Body of pancreas (tissue), 4 donors: Measurements from ENCODE around the gene EXOC2. TPM values are rescaled to one million over a fixed set of nuclear protein-coding genes. Genes with fewer than 3 reads are reported as not detected.
A peak's percentile ranks its signal among the peaks of the same experiment; 100 is the strongest.

Experiments used
- ATAC-seq: fragments of 150-250 bp; one replicate; pipeline ENCODE4 v1.9.1; 2016
- DNase-seq, 4 donors: peaks; one replicate each; pipeline ENCODE4 v3.0.0-alpha.2; 2019
- H3K27ac ChIP-seq, 4 donors: fragments of 200-600 bp; sonication (generic); 1 replicate in 3 of 4; 2 replicates in 1 of 4; pipeline versions ENCODE4 v1.5.1 to v1.6.1; 2016 to 2019; ENCODE audit warnings: mild to moderate bottlenecking in 1 of 4, mixed read lengths in 1 of 4, moderate library complexity in 1 of 4
- H3K27me3 ChIP-seq, 2 donors: fragments of 200-600 bp; sonication (generic); one replicate each; pipeline ENCODE4 v1.6.0; 2016; ENCODE audit warnings: mild to moderate bottlenecking in 1 of 2
- H3K36me3 ChIP-seq, 2 donors: fragments of 200-600 bp; sonication (generic); replicated peaks in 1 of 2; 2 replicates each; pipeline ENCODE4 v1.5.1; 2016; ENCODE audit warnings: low read depth in 2 of 2; ENCODE audit not compliant: insufficient read depth in 1 of 2
- H3K4me1 ChIP-seq: fragments of 200-600 bp; sonication (generic); one replicate; pipeline ENCODE4 v1.6.0; 2016
- H3K4me3 ChIP-seq, 2 donors: fragments of 200-600 bp; sonication (generic); 1 replicate in 1 of 2; 2 replicates in 1 of 2; pipeline ENCODE4 v1.5.1; 2016 to 2019
- H3K9me3 ChIP-seq, 3 donors: fragments of 200-600 bp; sonication (generic); 1 replicate in 2 of 3; 2 replicates in 1 of 3; pipeline ENCODE4 v1.5.1; 2016
- CTCF ChIP-seq, 7 experiments: fragments of 450-650 bp in 4 of 7; fragments of 200-600 bp in 3 of 7; sonication (generic) in 3 of 7; IDR thresholded peaks; one replicate each; pipeline ENCODE4 v1.5.1; 2016 to 2019; ENCODE audit warnings: antibody characterized with exemption in 7 of 7
- POLR2A ChIP-seq, 3 donors: fragments of 450-650 bp; IDR thresholded peaks; one replicate each; pipeline ENCODE4 v1.6.1; 2016; ENCODE audit warnings: antibody characterized with exemption in 3 of 3, mild to moderate bottlenecking in 2 of 3
- WGBS, 2 donors: methylation state at CpG; one replicate each; pipeline ENCODE4 v1.1.5; 2017; 5-methylcytosine and 5-hydroxymethylcytosine counted together
- intact Hi-C: fragments of 100-400 bp; cut with DNase I; formaldehyde crosslinking; loops from one replicate; pipeline ENCODE4 v1.15.1; 2023
- total RNA-seq, 2 donors: library from RNA; depleted of rRNA; stranded (reverse); fragments of >200 nt; gene quantifications; one replicate each; pipeline ENCODE4 v1.1.0, GENCODE V29; 2016

The EXOC2 gene
- total RNA-seq, 2 donors from 2014 or later, result 10.5 to 10.6 TPM

- DNase-seq, result no peak
- Histone ChIP-seq H3K4me3 (no peak overlapping the region), H3K9me3 (no peaks in the 10 kb centered on the region), H3K27me3 (no peaks in the 10 kb centered on the region), H3K4me1 (peaks cover 4% of the 10 kb centered on the region), H3K27ac (no peak overlapping the region), H3K36me3 (no peaks in the 10 kb centered on the region)
- TF ChIP-seq POLR2A (IDR thresholded peaks at IDR 0.05), result no peak
- TF ChIP-seq CTCF (IDR thresholded peaks at IDR 0.05), result no peak
- 70 to 83% methylated on average over 12 of the region's 12 CpGs for WGBS, 2 donors
- no peak for ATAC-seq
- intact Hi-C loops, result no loop called here
These were observed 727 bp upstream of the EXOC2 start for GRCh38 chr6:693723-694009.

GRCh38 chr6:692356-692851, 535 bp downstream of the EXOC2 start:
- peak overlapping the region; percentile 82 to 92 for H3K4me3 ChIP-seq
- intact Hi-C loops, result no loop called here
- WGBS, 2 donors, result 0 to 1% methylated on average over 5 to 34 of the region's 45 CpGs
- no peaks in the 10 kb centered on the region for H3K27me3 ChIP-seq
- TF ChIP-seq CTCF (IDR thresholded peaks at IDR 0.05) (no peak), POLR2A (IDR thresholded peaks at IDR 0.05) (no peak)
- H3K36me3 ChIP-seq, result no peaks in the 10 kb centered on the region
- peaks cover 4% of the 10 kb centered on the region for H3K4me1 ChIP-seq
- H3K27ac ChIP-seq, result peak overlapping the region; percentile 77 to 87 (median 83)
- ATAC-seq (peak; percentile 64), DNase-seq (peak; percentile 30 to 57 (median 38))
- no peaks in the 10 kb centered on the region for H3K9me3 ChIP-seq

- intact Hi-C loops, result no loop called here
- Histone ChIP-seq H3K27me3 (no peaks in the 10 kb centered on the region), H3K36me3 (no peaks in the 10 kb centered on the region), H3K9me3 (no peaks in the 10 kb centered on the region), H3K4me3 (no peak overlapping the region), H3K27ac (no peak overlapping the region), H3K4me1 (peaks cover 4% of the 10 kb centered on the region)
- DNase-seq (no peak), ATAC-seq (no peak)
- no peak for TF ChIP-seq CTCF (IDR thresholded peaks at IDR 0.05)
- TF ChIP-seq POLR2A (IDR thresholded peaks at IDR 0.05), result no peak
- WGBS, 2 donors, result 33 to 43% methylated on average over 2 of the region's 2 CpGs
These were observed 3.7 kb downstream of the EXOC2 start for GRCh38 chr6:689223-689622.

GRCh38 chr6:686497-686896, 6.4 kb downstream of the EXOC2 start:
- no peaks in the 10 kb centered on the region for H3K36me3 ChIP-seq
- H3K4me1 ChIP-seq, result no peaks in the 10 kb centered on the region
- DNase-seq (no peak), ATAC-seq (no peak)
- H3K9me3 ChIP-seq, result no peaks in the 10 kb centered on the region
- 78 to 86% methylated on average over 3 of the region's 3 CpGs for WGBS, 2 donors
- no peak overlapping the region for H3K4me3 ChIP-seq
- no peak overlapping the region for H3K27ac ChIP-seq
- TF ChIP-seq POLR2A (IDR thresholded peaks at IDR 0.05) (no peak), CTCF (IDR thresholded peaks at IDR 0.05) (no peak)
- intact Hi-C loops, result no loop called here
- H3K27me3 ChIP-seq, result no peaks in the 10 kb centered on the region

- H3K27ac ChIP-seq, result no peak overlapping the region
- no peaks in the 10 kb centered on the region for H3K4me1 ChIP-seq
- H3K9me3 ChIP-seq, result no peaks in the 10 kb centered on the region
- no peak overlapping the region for H3K4me3 ChIP-seq
- ATAC-seq (no peak), DNase-seq (no peak)
- 83 to 85% methylated on average over 6 of the region's 6 CpGs for WGBS, 2 donors
- intact Hi-C loops, result no loop called here
- no peaks in the 10 kb centered on the region for H3K27me3 ChIP-seq
- H3K36me3 ChIP-seq, result no peaks in the 10 kb centered on the region
- no peak for TF ChIP-seq CTCF (IDR thresholded peaks at IDR 0.05)
- TF ChIP-seq POLR2A (IDR thresholded peaks at IDR 0.05), result no peak
These were observed 7.9 kb downstream of the EXOC2 start for GRCh38 chr6:684831-685636.
